Measurements from ENCODE around the gene GNAS-AS1.

Gene GNAS-AS1

DNA sequence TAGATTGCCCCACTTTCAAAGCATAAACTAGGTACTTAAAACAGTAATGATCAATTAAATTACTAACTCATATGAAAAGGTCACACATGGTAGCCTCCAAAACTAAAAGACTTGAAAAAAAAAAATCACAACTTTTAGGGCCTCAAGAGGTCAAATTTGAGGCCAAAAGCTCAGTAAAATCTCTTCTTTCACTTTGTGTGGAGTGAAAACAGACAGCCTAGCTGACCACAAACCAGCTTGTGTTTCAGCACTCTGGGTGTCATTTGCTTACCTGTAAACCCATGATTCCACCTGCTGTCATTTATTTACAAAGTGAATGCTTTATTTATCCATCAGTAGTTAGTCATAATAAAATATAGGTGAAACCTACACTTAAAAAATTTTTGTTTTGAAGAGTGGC is 35.8 kb upstream of the GNAS-AS1 start:
- no peak for DNase-seq (ENCODE audit: low read depth in 1 of 2, low spot score in 1 of 2)

GRCh38 chr20:58884966-58885365 is 34.3 kb upstream of the GNAS-AS1 start:
- DNase-seq (ENCODE audit: low read depth in 1 of 2, low spot score in 1 of 2): no peak

- DNase-seq (ENCODE audit: low read depth in 1 of 2, low spot score in 1 of 2): no peak
Measured at GRCh38 chr20:58883241-58883691, 32.6 kb upstream of the GNAS-AS1 start.

- DNase-seq (ENCODE audit: low read depth in 1 of 2, low spot score in 1 of 2): no peak
Measured at GRCh38 chr20:58882704-58883089, 32.0 kb upstream of the GNAS-AS1 start.

DNA sequence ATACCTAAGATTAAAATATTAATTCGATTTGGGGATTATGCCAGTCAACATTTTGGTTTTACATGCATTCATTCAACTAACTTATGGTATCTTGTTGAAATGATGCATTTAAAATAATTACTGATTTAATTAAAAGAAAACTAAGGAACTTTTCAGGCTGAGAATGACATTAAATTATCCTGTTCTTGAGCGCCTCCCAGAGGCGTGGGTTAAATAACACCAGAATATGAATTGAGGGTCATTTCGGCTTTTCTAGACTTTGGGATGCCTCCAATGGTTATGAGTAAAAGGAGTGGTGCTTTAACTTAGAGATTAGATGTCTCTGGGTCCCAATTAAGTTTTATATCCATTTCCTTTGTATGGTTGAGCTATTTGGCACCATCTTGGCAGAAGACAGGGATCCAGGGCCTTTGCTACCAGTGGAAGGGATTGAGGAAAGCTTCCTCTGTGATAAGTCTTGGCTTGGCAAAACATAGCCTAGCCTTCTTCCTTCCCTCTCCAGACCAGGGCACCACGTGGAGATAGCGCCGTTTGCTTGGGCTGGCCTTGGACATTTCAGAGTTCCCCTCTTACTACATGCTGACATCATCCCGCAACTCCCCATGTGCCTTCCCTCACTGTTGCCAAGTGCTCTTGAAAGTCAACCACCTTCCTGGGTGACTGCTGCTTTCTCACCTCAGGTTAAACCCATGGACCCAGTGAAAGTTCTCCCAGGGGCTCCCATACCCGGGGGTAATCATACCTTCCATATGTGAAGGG is 30.5 kb upstream of the GNAS-AS1 start:
- no peak for DNase-seq (ENCODE audit: low read depth in 1 of 2, low spot score in 1 of 2)

- no peak for DNase-seq (ENCODE audit: low read depth in 1 of 2, low spot score in 1 of 2)
Measured at GRCh38 chr20:58880441-58880840, 29.7 kb upstream of the GNAS-AS1 start.

DNA sequence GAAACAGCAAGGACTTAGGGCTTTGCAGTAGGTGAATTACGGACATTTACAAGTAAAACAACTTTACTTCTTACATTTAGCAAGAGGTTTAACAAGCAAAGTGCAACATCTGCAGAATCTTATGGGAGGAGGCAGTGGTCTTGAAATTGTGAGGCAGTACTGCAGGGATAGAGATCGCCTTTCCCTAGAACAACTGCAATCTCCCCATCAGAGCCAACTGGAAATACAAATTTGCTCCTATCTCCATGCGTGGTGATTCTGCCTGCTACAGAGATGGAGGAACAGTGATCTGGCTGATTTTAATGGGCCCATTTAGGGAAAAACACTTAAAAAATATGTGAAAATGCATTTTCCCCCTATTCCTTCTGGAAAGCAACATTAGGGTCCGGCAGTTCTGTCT is 27.7 kb upstream of the GNAS-AS1 start:
- DNase-seq (ENCODE audit: low read depth in 1 of 2, low spot score in 1 of 2): no peak

- no peak for DNase-seq (ENCODE audit: low read depth in 1 of 2, low spot score in 1 of 2)
Measured at GRCh38 chr20:58877976-58878360, 27.3 kb upstream of the GNAS-AS1 start.

DNA sequence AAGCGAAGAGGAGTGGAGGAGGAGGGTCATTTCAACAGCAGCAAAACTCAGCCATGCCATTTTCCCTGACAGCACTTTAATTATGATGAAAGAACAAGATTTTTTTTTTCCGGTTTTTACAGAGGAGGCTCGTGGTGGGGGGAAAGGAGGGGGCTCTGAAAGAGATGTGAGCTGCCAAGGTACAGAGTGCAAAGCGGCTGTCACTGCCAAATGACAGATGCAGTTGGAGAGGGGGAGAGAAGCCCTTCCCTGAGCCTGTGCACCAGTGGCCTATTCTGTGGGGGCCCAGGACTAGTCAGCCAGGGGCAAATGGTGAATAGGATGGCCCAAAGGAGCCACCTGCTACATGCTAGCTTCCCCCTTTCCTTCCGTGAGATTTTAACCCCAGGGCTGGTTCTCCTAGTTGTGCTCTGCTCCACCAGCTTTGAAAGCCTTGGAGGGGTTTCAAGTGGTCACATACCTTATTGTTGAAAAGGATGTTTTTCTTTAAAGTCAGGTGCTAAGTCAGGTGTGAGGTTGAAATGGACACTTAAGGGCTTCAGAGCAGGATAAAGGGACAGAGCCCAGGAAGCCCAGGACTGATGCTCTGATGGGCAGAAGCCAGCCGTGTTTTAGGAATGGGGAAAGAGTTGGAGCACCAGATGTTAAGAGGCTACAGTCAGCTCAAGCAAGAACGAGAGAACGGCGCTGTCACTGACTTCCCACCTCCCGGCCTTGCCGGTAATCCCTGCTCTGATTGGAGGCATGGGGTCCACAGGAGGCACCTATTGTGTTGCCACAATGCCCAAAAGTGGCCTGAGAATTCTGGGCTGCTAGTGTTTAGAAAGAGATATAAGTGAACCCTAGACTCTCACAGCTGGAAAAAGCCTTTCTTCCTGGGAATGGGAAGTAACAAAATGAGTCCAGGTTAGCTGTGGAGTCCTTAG is 26.6 kb upstream of the GNAS-AS1 start:
- no peak for DNase-seq (ENCODE audit: low read depth in 1 of 2, low spot score in 1 of 2)

DNA sequence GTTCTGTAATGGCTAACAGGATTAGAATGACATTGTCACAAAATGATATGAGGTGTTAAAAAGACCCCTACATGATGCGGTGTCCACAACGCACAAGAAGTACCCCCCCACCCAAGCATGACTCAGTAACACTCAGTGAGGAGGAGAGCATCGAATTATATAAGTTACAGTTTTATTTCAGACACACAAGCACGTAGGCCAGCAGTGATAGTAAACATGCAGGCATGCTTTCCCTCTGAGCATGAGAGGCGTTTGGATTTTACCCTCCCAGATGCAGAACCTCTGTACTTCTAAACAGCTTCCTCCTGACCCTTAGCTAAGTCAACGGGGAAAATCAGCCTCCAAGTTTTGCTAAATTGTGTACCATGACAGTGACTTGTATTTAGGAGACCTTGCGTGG is 25.7 kb upstream of the GNAS-AS1 start:
- no peak for DNase-seq (ENCODE audit: low read depth in 1 of 2, low spot score in 1 of 2)

DNA sequence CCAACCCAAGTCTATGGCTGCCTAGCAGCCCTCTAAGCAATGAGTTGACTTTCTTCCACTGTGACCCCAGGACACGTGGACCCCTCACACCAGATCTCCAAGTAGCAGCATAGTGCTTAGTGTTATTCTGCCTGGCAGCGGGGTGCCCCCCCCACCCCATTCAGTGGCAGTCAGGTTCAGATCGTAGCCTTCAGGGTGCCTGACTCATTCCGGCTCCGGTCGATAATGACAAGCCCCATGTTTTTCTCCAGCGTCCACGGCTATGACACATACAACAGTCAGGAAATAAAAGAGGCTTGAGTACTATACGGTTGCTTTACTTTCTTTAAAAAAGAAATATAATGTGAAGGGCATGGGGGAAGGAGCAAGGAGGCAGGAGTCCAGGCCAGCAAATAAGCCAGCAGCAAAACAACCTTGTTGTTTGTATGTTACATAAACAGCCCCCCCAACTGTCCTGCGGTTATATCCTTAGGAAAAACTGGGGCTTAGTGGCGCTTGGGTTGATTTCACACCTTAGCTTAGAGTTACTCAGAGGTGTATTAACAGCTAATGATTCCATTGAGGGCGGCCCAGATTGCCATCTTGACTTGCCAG is 24.9 kb upstream of the GNAS-AS1 start:
- no peak for DNase-seq (ENCODE audit: low read depth in 1 of 2, low spot score in 1 of 2)

- DNase-seq (ENCODE audit: low read depth in 1 of 2, low spot score in 1 of 2): no peak
Measured at GRCh38 chr20:58875111-58875510, 24.4 kb upstream of the GNAS-AS1 start.

DNA sequence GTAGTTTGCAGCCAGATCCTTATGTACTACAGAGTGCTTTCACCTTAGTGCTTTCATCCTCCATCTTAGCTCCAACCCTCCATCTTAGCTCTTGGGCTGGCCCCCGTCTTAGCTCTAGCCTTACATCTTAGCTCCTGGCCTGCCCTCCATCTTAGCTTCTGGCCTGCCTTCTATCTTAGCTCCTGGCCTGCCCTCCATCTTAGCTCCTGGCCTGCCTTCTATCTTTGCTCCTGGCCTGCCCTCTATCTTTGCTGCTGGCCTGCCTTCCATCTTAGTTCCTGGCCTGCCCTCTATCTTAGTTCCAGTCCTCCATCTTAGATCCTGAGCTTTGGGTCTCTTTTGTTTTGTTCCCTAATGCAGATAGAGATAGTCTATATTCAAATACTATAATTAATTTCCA is 23.8 kb upstream of the GNAS-AS1 start:
- DNase-seq (ENCODE audit: low read depth in 1 of 2, low spot score in 1 of 2): no peak

DNA sequence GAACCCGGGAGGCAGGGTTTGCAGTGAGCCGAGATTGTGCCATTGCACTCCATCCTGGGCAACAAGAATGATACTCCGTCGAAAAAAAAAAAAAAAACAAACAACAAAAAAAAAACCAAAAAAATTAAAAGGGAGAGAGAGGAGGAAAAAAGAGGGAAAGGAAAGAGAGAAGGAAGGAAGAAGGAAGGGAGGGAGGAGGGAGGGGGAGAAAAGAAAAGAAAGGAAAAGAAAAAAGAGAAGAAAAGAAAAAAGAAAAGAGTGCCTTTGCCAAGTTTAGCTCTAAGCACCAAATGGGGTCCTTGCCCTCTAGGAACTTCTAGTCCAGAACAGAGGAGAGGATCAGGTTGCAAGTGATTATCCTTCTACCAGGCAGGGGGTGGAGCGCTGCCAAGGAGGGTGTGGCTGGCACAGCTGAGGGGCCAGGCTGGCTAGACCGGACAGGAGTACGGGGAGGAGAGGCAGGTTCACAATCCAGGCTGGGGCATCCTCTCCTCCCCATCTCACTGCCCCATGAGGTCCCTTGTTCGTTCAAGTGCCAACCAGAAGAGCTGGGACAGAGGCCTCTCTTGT is 20.9 kb upstream of the GNAS-AS1 start:
- DNase-seq (ENCODE audit: low read depth in 1 of 2, low spot score in 1 of 2): no peak

GRCh38 chr20:58870293-58871014 is 19.8 kb upstream of the GNAS-AS1 start:
- no peak for DNase-seq (ENCODE audit: low read depth in 1 of 2, low spot score in 1 of 2)

GRCh38 chr20:58869662-58870227 is 19.0 kb upstream of the GNAS-AS1 start:
- DNase-seq (ENCODE audit: low read depth in 1 of 2, low spot score in 1 of 2): no peak

- no peak for DNase-seq (ENCODE audit: low read depth in 1 of 2, low spot score in 1 of 2)
Measured at GRCh38 chr20:58868795-58869194, 18.1 kb upstream of the GNAS-AS1 start.

GRCh38 chr20:58867211-58867610 is 16.5 kb upstream of the GNAS-AS1 start:
- DNase-seq (ENCODE audit: low read depth in 1 of 2, low spot score in 1 of 2): no peak

- DNase-seq (ENCODE audit: low read depth in 1 of 2, low spot score in 1 of 2): no peak
Measured at GRCh38 chr20:58865843-58866242, 15.1 kb upstream of the GNAS-AS1 start.

GRCh38 chr20:58864346-58864745 is 13.6 kb upstream of the GNAS-AS1 start:
- DNase-seq (ENCODE audit: low read depth in 1 of 2, low spot score in 1 of 2): no peak

Data from stimulated activated CD4-positive, alpha-beta T cell treated with anti-CD3 and anti-CD28 coated beads, Interleukin-15, amount 100 ng/mL, for 1 hour (primary cell).